Loucy (cell line): Measurements from ENCODE around the gene ANKDD1B.

Experiments
- CTCF ChIP-seq: fragments of 200-600 bp; sonication (generic); conservative IDR thresholded peaks from 2 replicates; pipeline ENCODE4 v1.5.1; 2014; ENCODE audit warnings: mild to moderate bottlenecking, antibody characterized with exemption, low read length
- EZH2phosphoT487 ChIP-seq: fragments of 200-600 bp; IDR thresholded peaks from 2 replicates; pipeline ENCODE4 v1.6.1; 2018; ENCODE audit warnings: antibody characterized with exemption, mild to moderate bottlenecking, moderate library complexity, borderline replicate concordance

- TF ChIP-seq EZH2phosphoT487 (no peak), CTCF (no peak)
These were observed 52.5 kb downstream of the ANKDD1B start for GRCh38 chr5:75663579-75664284.
